BJ (cell line): ENCODE data around the gene KLHDC8B. TPM values are rescaled to one million over a fixed set of nuclear protein-coding genes. Genes with fewer than 3 reads are reported as not detected.

Experiments
- CTCF ChIA-PET: fragments of 350-600 bp; formaldehyde crosslinking; extraction: SDS; loops from one replicate; lab custom pipeline; 2021; ENCODE audit warnings: antibody characterized with exemption, inconsistent platforms; lab: Yijun Ruan, JAX
- POLR2A ChIA-PET: fragments of 300-600 bp; sonication (Branson Sonifier 250); formaldehyde crosslinking; extraction: SDS; loops from one replicate; lab custom pipeline; 2021; ENCODE audit warnings: antibody characterized with exemption; lab: Charles Lee
- DNase-seq: peaks from one replicate; pipeline ENCODE4 v3.0.0-alpha.2; 2011; ENCODE audit warnings: low read depth
- H3K27me3 ChIP-seq: 2 replicates; pipeline ENCODE4 v1.6.0; 2011; ENCODE audit warnings: low read length; ENCODE audit not compliant: control insufficient read depth, insufficient read depth
- H3K36me3 ChIP-seq: 2 replicates; pipeline ENCODE4 v1.5.1; 2011; ENCODE audit warnings: low read length; ENCODE audit not compliant: control insufficient read depth, insufficient read depth
- H3K4me3 ChIP-seq: 2 replicates; pipeline ENCODE4 v1.5.1; 2011; ENCODE audit warnings: low read depth, mild to moderate bottlenecking, control low read depth, low read length
- polyA plus RNA-seq: library from polyadenylated mRNA; depleted of rRNA; stranded (reverse); fragments of >200 nt; gene quantifications from 2 replicates; pipeline ENCODE4 v1.2.3, GENCODE V29; 2011
- TF ChIP-seq, protein P1 (sequence below): IDR thresholded peaks from 2 replicates; pipeline ENCODE4 v1.5.1; 2011; ENCODE audit warnings: low read depth, mild to moderate bottlenecking, control low read depth, inconsistent platforms, low read length, moderate library complexity; ENCODE audit not compliant: insufficient read depth

The KLHDC8B gene
- polyA plus RNA-seq, 1 experiment: 47.8 TPM

DNA sequence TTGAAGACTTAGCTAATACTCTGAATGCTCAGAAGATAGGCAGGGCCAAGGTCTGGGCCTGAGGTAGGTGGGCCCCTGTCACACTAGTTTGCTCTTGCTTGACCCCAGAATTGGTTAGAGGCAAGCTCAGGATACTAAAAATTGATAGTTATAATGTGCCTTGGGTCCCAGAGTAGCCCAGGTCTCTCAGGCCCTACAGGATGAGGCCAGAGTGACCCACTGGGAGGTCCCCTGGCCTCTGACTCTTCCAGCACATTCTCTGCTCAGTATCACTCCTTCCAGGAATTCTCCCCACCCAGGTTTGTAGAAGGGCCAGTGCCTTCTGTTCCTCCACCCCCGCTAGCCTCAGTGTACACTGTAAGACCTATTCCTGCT lies 667 bp upstream of the KLHDC8B start:
- CTCF ChIA-PET: interaction anchor here (0.6 to 2.5 kb wide), 31 partner anchors 9 to 641 kb away, joined by 3 to 25 read pairs (median 5); partner anchors contain the start of genes C3orf62, LAMB2, NICN1 and QRICH1
- POLR2A ChIA-PET: interaction anchor here (0.6 to 0.8 kb wide), 2 partner anchors 251 to 1429 kb away, joined by 4 read pairs; no protein-coding TSS in a partner anchor
- H3K36me3 ChIP-seq: peaks cover 15% of the 10 kb centered on the region
- no peaks in the 10 kb centered on the region for H3K27me3 ChIP-seq
- TF ChIP-seq, protein P1, sequence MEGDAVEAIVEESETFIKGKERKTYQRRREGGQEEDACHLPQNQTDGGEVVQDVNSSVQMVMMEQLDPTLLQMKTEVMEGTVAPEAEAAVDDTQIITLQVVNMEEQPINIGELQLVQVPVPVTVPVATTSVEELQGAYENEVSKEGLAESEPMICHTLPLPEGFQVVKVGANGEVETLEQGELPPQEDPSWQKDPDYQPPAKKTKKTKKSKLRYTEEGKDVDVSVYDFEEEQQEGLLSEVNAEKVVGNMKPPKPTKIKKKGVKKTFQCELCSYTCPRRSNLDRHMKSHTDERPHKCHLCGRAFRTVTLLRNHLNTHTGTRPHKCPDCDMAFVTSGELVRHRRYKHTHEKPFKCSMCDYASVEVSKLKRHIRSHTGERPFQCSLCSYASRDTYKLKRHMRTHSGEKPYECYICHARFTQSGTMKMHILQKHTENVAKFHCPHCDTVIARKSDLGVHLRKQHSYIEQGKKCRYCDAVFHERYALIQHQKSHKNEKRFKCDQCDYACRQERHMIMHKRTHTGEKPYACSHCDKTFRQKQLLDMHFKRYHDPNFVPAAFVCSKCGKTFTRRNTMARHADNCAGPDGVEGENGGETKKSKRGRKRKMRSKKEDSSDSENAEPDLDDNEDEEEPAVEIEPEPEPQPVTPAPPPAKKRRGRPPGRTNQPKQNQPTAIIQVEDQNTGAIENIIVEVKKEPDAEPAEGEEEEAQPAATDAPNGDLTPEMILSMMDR: no peak
- DNase-seq: no peak
- peak overlapping the region; percentile 80 for H3K4me3 ChIP-seq

DNA sequence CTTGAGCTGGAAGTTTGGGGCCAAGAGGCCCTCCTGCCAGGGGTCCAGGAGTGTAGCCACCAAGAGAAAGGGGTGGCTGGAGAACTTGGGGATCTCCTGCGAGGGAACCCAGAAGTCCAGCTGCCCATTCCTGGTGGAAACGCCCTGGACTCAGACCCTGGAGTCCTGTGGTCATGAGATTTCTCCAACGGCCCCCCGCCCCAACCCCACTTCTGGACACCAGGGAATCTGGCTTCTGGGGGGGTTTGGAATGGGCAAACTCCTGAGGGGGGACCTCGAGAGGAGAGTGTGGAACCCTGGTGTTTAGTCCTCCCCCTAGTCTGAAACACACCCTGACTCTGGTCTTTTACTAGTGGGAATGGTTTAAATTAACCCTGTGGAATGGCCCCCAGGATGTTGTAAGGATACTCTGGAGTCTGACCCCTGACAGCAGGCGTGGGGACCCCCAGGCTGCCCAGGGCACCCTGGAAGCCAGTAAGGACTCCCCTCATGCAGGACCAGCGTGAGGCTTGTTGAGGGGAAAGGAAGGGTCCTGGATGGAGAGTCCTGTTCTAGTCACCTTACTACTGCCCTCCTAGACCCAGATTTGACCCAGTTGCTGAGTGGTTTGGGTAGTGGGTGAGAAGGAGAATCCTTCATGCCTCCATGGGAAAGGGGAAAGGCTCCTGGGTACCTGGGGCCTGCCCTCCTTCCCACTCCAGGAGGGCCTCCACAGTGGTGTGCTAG lies 540 bp downstream of the KLHDC8B start:
- POLR2A ChIA-PET: interaction anchor here (0.5 kb wide), 1 partner anchor 501 kb away, joined by 3 read pairs; no protein-coding TSS in a partner anchor
- H3K4me3 ChIP-seq: peak overlapping the region; percentile 80
- TF ChIP-seq, protein P1: no peak

DNA sequence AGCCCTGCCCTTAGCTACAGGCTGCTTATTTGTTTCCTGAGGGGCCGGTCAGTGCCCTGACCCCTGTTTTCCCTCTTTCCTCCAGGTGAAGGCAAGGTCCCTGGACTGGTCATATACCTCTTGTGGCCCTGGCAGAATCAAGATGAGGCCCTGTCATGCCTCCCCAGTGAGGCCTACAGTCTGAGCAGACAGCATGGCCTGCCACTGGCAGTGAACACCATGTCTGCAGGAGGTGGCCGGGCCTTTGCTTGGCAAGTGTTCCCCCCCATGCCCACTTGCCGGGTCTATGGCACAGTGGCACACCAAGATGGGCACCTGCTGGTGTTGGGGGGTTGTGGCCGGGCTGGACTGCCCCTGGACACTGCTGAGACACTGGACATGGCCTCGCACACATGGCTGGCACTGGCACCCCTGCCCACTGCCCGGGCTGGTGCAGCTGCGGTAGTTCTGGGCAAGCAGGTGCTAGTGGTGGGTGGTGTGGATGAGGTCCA lies 1.2 kb downstream of the KLHDC8B start:
- TF ChIP-seq, protein P1: no peak
- peaks cover 15% of the 10 kb centered on the region for H3K36me3 ChIP-seq
- ChIA-PET POLR2A (no interaction called here), CTCF (interaction anchor here (1.1 to 1.9 kb wide), 3 partner anchors 79 to 272 kb away, joined by 3 to 7 read pairs (median 6); partner anchors contain the start of genes QRICH1 and USP4)
- H3K27me3 ChIP-seq: no peaks in the 10 kb centered on the region
- H3K4me3 ChIP-seq: peak overlapping the region; percentile 80
- DNase-seq: no peak

More for the DNA sequence above, 540 bp downstream of the KLHDC8B start:
- CTCF ChIA-PET: interaction anchor here (0.8 to 2.5 kb wide), 15 partner anchors 9 to 289 kb away, joined by 3 to 25 read pairs (median 6); partner anchors contain the start of genes C3orf62, LAMB2 and USP4
- Histone ChIP-seq H3K27me3 (no peaks in the 10 kb centered on the region), H3K36me3 (peaks cover 15% of the 10 kb centered on the region)
- DNase-seq: no peak

DNA sequence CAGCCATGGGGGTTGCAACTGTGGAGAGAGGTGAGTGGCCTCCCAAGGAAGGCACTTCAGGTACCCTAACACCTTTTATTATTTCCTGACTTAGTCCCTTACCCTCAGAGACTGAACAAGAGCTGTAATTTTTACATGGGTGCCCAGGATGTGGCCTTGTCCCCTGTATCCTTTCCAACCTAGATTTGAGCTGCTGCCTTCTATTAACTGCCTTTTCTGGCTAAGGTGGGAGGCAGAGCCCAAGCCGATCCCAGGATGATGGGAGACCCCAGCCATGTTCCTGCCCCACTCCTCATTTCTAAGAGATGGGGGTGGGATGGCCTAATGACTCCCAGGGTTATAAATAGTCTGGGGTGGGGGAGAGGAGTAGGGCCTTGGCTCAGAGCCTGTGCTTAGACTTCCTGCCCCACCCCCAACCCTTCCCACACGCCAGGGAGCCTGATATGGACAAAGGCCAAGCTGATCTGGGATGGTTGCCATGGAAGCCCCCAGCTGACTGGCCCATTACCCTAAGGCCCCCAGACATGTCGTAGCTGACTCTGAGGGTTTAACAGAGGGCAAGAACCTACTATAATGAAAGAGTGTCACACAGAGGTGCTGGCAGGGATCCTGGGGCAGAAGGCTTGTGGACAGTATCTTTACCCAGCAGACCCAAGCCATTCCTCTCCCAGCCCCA lies 1.9 kb downstream of the KLHDC8B start:
- H3K27me3 ChIP-seq: no peaks in the 10 kb centered on the region
- DNase-seq: no peak
- TF ChIP-seq, protein P1: no peak
- ChIA-PET POLR2A (no interaction called here), CTCF (interaction anchor here (1.1 kb wide), 2 partner anchors 52 to 79 kb away, joined by 3 read pairs; partner anchors contain the start of gene QRICH1)
- H3K36me3 ChIP-seq: peaks cover 15% of the 10 kb centered on the region
- H3K4me3 ChIP-seq: no peak overlapping the region

DNA sequence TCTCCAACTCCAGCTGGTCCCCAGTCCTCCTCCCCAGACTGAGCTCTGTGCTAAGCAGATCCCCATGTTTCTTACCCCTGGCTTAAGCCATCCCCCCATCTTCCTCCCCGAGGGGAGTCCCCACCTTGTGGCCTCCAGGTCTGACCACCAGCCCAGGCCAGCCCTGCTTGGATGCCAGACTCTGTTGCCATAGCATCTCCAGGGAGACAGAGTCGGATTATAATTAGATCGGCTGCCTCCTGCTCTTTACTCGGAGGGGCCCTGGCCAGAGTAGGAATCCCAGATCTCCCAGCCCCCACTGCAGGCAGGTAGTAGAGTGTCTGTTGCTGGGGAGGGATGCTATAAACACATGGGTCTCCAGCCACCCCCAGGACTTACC lies 2.4 kb downstream of the KLHDC8B start:
- H3K4me3 ChIP-seq: no peak overlapping the region
- no peaks in the 10 kb centered on the region for H3K27me3 ChIP-seq
- TF ChIP-seq, protein P1: no peak
- DNase-seq: no peak
- ChIA-PET POLR2A (no interaction called here), CTCF (interaction anchor here (1.1 kb wide), 2 partner anchors 52 to 80 kb away, joined by 3 read pairs; partner anchors contain the start of gene QRICH1)
- H3K36me3 ChIP-seq: peaks cover 15% of the 10 kb centered on the region
